22Rv1 (cell line): Measurements from ENCODE around the gene SYN1.

ENCODE experiments used
- H3K27ac ChIP-seq: fragments of 450-650 bp; 2 replicates; pipeline ENCODE4 v1.5.1; 2017
- CTCF ChIP-seq: fragments of 450-650 bp; IDR thresholded peaks from 2 replicates; pipeline ENCODE4 v1.5.1; 2017; ENCODE audit warnings: mild to moderate bottlenecking
- ZFX ChIP-seq: fragments of 450-650 bp; IDR thresholded peaks from 2 replicates; pipeline ENCODE4 v1.6.1; 2017; ENCODE audit warnings: antibody characterized with exemption, borderline replicate concordance

Gene SYN1

GRCh38 chrX:47577901-47578300 lies 41.8 kb downstream of the SYN1 start:
- TF ChIP-seq ZFX (no peak), CTCF (no peak)
- H3K27ac ChIP-seq = no peak overlapping the region

DNA sequence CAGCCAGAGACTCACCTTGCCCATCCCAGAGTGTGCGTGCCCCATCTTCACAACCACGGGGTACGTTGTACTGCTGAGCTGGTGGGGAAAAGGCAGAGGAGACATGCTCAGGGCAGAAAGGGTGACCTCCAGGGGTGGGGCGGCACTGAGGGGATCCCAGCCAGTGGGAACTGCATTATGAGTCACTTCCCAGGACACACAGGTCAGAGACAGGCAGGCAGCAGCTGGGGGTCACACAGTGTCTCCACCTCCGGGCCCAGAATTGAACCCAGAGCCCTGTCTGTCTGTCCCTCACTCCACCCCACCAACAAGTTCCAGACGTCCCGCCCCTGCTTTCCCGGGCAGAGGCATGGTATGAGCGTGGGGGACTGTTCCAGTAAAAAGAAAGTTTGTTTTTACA lies 42.2 kb downstream of the SYN1 start:
- no peak for TF ChIP-seq CTCF
- TF ChIP-seq ZFX = no peak
- no peak overlapping the region for H3K27ac ChIP-seq

GRCh38 chrX:47576021-47576898 lies 43.4 kb downstream of the SYN1 start:
- H3K27ac ChIP-seq = no peak overlapping the region
- TF ChIP-seq CTCF (no peak), ZFX (no peak)

DNA sequence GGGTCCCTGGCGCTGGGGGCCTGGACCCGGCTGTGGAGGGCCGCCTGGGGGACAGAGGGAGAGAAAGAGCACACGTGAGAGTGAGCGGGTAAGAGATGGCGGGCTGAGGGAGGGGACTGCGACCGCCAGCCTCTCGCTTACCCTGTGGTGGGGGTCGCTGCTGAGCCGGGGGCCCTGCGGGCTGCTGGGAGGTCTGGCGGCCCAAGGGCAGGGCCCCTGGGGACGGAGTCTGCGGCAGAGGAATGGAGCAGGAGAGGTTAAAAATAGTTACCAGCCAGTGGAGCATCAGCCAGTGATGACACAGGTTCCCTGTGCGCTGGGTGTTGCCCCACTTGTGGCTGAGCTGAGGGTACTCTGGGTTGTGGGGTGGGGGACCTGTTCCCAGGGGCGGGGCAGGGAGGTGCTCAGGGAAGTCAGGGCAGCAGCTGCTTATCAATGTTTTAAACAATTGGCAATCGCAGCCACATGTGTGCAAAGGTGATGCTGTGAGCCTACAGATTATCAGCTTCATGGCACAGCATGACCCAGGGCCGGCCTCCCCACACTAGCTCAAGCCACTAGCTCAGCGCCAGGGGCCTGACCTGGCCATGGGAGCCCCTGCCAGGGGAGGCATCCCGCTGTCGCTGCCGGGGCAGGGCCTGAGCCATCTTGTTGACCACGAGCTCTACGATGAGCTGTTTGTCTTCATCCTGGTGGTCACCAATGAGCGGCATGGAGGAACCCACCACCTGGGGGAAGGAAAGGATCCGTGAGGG lies 44.9 kb downstream of the SYN1 start:
- no peak overlapping the region for H3K27ac ChIP-seq
- TF ChIP-seq ZFX = no peak
- no peak for TF ChIP-seq CTCF

GRCh38 chrX:47574076-47574546 lies 45.5 kb downstream of the SYN1 start:
- TF ChIP-seq ZFX (no peak), CTCF (no peak)
- H3K27ac ChIP-seq = no peak overlapping the region

DNA sequence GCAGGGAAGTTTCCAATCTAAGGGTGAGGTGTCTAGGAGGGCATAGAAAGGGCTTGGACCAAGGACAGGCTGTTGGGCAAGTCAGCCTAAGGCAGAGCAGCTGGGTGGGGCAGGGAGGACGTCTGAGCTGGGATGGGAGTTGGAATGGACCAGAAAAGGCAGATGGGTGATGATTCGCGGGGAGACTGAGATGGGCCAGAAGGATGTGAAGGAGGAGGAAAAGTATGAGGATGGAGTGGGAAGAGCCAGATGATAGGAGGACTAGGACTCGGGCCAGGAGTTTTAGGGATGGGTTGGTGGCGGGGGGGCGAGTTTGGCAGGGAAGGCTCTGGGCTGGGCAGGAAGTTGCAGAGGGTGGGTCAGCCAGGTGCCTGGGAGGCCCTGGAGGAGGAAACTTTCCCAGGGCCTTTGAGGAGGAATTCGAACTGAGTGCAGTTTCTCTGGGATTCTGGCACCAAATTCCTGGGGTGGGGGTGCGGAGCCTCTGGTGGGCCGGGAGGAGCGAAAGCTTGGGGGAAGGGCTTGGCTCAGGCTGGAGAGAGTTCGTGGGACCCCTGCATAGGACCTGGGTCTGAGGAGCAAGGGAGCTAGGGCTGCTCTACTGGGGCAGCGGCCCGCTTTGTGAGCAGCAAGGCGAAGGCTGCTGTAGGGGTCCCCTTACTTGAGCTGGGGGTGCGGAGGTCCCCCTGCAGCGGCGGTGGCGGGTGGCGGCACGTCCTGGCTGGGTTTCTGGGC lies 46.1 kb downstream of the SYN1 start:
- H3K27ac ChIP-seq = peak overlapping the region; percentile 61
- no peak for TF ChIP-seq CTCF
- no peak for TF ChIP-seq ZFX
